IMR-90 (cell line): ENCODE measurements around the gene DIP2A. TPM values are rescaled to one million over a fixed set of nuclear protein-coding genes. Genes with fewer than 3 reads are reported as not detected.

Source experiments
- ATAC-seq: fragments of 200-7000 bp; cut with Tn5 transposase; 2 replicates; pipeline ENCODE4 v1.9.1; 2020; ENCODE audit warnings: low read depth, mild to moderate bottlenecking, moderate library complexity
- BruUV-seq: library from RNA; stranded (reverse); fragments of 400-500 nt; replicated peaks from 2 replicates; lab custom pipeline; 2021; lab: Mats Ljungman, UMichigan
- CTCF ChIA-PET: fragments of 300-600 bp; formaldehyde crosslinking; extraction: SDS; loops from one replicate; lab custom pipeline; 2021; ENCODE audit warnings: antibody characterized with exemption; lab: Yijun Ruan, JAX
- POLR2A ChIA-PET: fragments of 300-600 bp; sonication (Branson Sonifier 250); formaldehyde crosslinking; loops from one replicate; lab custom pipeline; 2022; ENCODE audit warnings: antibody characterized with exemption; ENCODE audit not compliant: unreplicated experiment; lab: Charles Lee
- DNase-seq: peaks from one replicate; pipeline ENCODE4 v3.0.0; 2013
- H2AFZ ChIP-seq: replicated peaks from 2 replicates; pipeline ENCODE3; 2013; ENCODE audit warnings: low read length, mild to moderate bottlenecking; ENCODE audit not compliant: poor library complexity
- H2AK5ac ChIP-seq: 2 replicates; pipeline ENCODE4 v1.6.1; 2013; ENCODE audit warnings: low read depth, low read length, inconsistent platforms
- H2AK9ac ChIP-seq: replicated peaks from 2 replicates; pipeline ENCODE3; 2013; ENCODE audit warnings: mild to moderate bottlenecking, low read depth, low read length, moderate library complexity; ENCODE audit not compliant: poor library complexity
- H2BK120ac ChIP-seq: 2 replicates; pipeline ENCODE4 v1.6.1; 2013; ENCODE audit warnings: low read depth, low read length, inconsistent platforms
- H2BK15ac ChIP-seq: 3 replicates; pipeline ENCODE4 v1.6.1; 2013; ENCODE audit warnings: low read depth, low read length, inconsistent platforms
- H2BK20ac ChIP-seq: 2 replicates; pipeline ENCODE4 v1.6.1; 2013; ENCODE audit warnings: low read depth, mild to moderate bottlenecking, inconsistent platforms, low read length, moderate library complexity
- H2BK5ac ChIP-seq: 2 replicates; pipeline ENCODE4 v1.6.1; 2013; ENCODE audit warnings: mild to moderate bottlenecking, low read depth, low read length, inconsistent platforms; ENCODE audit not compliant: poor library complexity, severe bottlenecking
- H3K14ac ChIP-seq: replicated peaks from 2 replicates; pipeline ENCODE4 v1.6.1; 2013; ENCODE audit warnings: low read depth, low read length, inconsistent platforms
- H3K18ac ChIP-seq: 2 replicates; pipeline ENCODE4 v1.6.1; 2013; ENCODE audit warnings: low read depth, low read length, control low read depth
- H3K23ac ChIP-seq: 2 replicates; pipeline ENCODE4 v1.6.1; 2013; ENCODE audit warnings: low read depth, low read length, inconsistent platforms
- H3K27ac ChIP-seq: 2 replicates; pipeline ENCODE4 v1.5.1; 2013; ENCODE audit warnings: mild to moderate bottlenecking, control low read depth, low read length; ENCODE audit not compliant: insufficient read depth
- H3K27me3 ChIP-seq: 2 replicates; pipeline ENCODE4 v1.6.1; 2013; ENCODE audit warnings: low read length; ENCODE audit not compliant: control insufficient read depth, insufficient read depth
- H3K36me3 ChIP-seq: 2 replicates; pipeline ENCODE4 v1.6.1; 2013; ENCODE audit warnings: low read length, mixed read lengths; ENCODE audit not compliant: control insufficient read depth, insufficient read depth
- H3K4ac ChIP-seq: 2 replicates; pipeline ENCODE4 v1.6.1; 2013; ENCODE audit warnings: low read depth, low read length, inconsistent platforms
- H3K4me1 ChIP-seq: 2 replicates; pipeline ENCODE4 v1.6.1; 2013; ENCODE audit warnings: low read length, mixed read lengths; ENCODE audit not compliant: control insufficient read depth, insufficient read depth
- H3K4me2 ChIP-seq: 2 replicates; pipeline ENCODE4 v1.6.1; 2013; ENCODE audit warnings: low read depth, mild to moderate bottlenecking, control low read depth, low read length, moderate library complexity
- H3K4me3 ChIP-seq: 2 replicates; pipeline ENCODE4 v1.5.1; 2013; ENCODE audit warnings: low read depth, mild to moderate bottlenecking, control low read depth, low read length, moderate library complexity; ENCODE audit not compliant: insufficient read depth
- H3K56ac ChIP-seq: 2 replicates; pipeline ENCODE4 v1.6.1; 2013; ENCODE audit warnings: low read length, inconsistent platforms; ENCODE audit not compliant: insufficient read depth; ENCODE audit errors: extremely low read depth
- H3K79me1 ChIP-seq, 2 experiments: 2 replicates each; pipeline ENCODE4 v1.6.1; 2013; ENCODE audit warnings: low read length in 2 of 2, inconsistent platforms in 1 of 2, low read depth in 1 of 2
- H3K9ac ChIP-seq: 2 replicates; pipeline ENCODE4 v1.6.1; 2013; ENCODE audit warnings: low read depth, low read length, control low read depth
- H3K9me1 ChIP-seq: 2 replicates; pipeline ENCODE4 v1.6.1; 2013; ENCODE audit warnings: low read length, inconsistent platforms; ENCODE audit not compliant: insufficient read depth
- H3K9me3 ChIP-seq: 2 replicates; pipeline ENCODE4 v1.6.1; 2013; ENCODE audit warnings: low read length; ENCODE audit not compliant: control insufficient read depth, insufficient read depth
- H4K20me1 ChIP-seq: 2 replicates; pipeline ENCODE4 v1.6.1; 2013; ENCODE audit warnings: low read length, inconsistent platforms; ENCODE audit not compliant: insufficient read depth
- H4K5ac ChIP-seq: 2 replicates; pipeline ENCODE4 v1.6.1; 2013; ENCODE audit warnings: mild to moderate bottlenecking, low read depth, low read length, control low read depth
- H4K8ac ChIP-seq, 2 experiments: 2 replicates each; pipeline ENCODE4 v1.6.1; 2013; ENCODE audit warnings: low read depth in 2 of 2, low read length in 2 of 2, control low read depth in 1 of 2, inconsistent platforms in 1 of 2
- H4K91ac ChIP-seq: 2 replicates; pipeline ENCODE4 v1.6.1; 2013; ENCODE audit warnings: low read depth, low read length, inconsistent platforms; ENCODE audit not compliant: insufficient read depth
- CEBPB ChIP-seq: IDR thresholded peaks from 2 replicates; pipeline ENCODE4 v1.6.1; 2012; ENCODE audit warnings: low read depth, low read length, improper control_type of control experiment
- CHD1 ChIP-seq: IDR thresholded peaks from 2 replicates; pipeline ENCODE4 v1.6.1; 2012; ENCODE audit warnings: low read depth, low read length, improper control_type of control experiment
- CTCF ChIP-seq: conservative IDR thresholded peaks from 2 replicates; pipeline ENCODE4 v1.5.1; 2012; ENCODE audit warnings: mild to moderate bottlenecking, low read depth, low read length, improper control_type of control experiment
- ELK1 ChIP-seq: fragments of 150-350 bp; IDR thresholded peaks from 2 replicates; pipeline ENCODE4 v1.6.1; 2016; ENCODE audit warnings: low read depth, mild to moderate bottlenecking, low read length, moderate library complexity, borderline replicate concordance
- FOS ChIP-seq: fragments of 150-350 bp; IDR thresholded peaks from 2 replicates; pipeline ENCODE4 v1.6.1; 2016; ENCODE audit warnings: low read depth, low read length
- MAFK ChIP-seq: IDR thresholded peaks from 2 replicates; pipeline ENCODE4 v1.6.1; 2012; ENCODE audit warnings: low read depth, low read length, improper control_type of control experiment
- MAZ ChIP-seq: IDR thresholded peaks from 2 replicates; pipeline ENCODE4 v1.6.1; 2012; ENCODE audit warnings: low read depth, mild to moderate bottlenecking, low read length, improper control_type of control experiment, moderate library complexity, borderline replicate concordance
- MXI1 ChIP-seq: IDR thresholded peaks from 2 replicates; pipeline ENCODE4 v1.6.1; 2012; ENCODE audit warnings: low read depth, mild to moderate bottlenecking, low read length, moderate library complexity, borderline replicate concordance
- NFE2L2 ChIP-seq: fragments of 150-350 bp; IDR thresholded peaks from 2 replicates; pipeline ENCODE4 v1.6.1; 2016; ENCODE audit warnings: low read depth, mild to moderate bottlenecking, low read length
- POLR2A ChIP-seq: IDR thresholded peaks from 2 replicates; pipeline ENCODE4 v1.6.1; 2012; ENCODE audit warnings: mild to moderate bottlenecking, low read depth, low read length
- RAD21 ChIP-seq: IDR thresholded peaks from 2 replicates; pipeline ENCODE4 v1.6.1; 2012; ENCODE audit warnings: low read length, improper control_type of control experiment
- SMC3 ChIP-seq: fragments of 150-350 bp; IDR thresholded peaks from 2 replicates; pipeline ENCODE4 v1.6.1; 2016; ENCODE audit warnings: low read depth, mild to moderate bottlenecking, antibody characterized with exemption, low read length, moderate library complexity
- USF2 ChIP-seq: fragments of 150-350 bp; IDR thresholded peaks from 2 replicates; pipeline ENCODE4 v1.6.1; 2017; ENCODE audit warnings: mild to moderate bottlenecking, antibody characterized with exemption, low read length, low read depth
- WGBS, 2 experiments: methylation state at CpG; one replicate each; pipeline versions ENCODE4 v1.1.5 to v1.1.7; 2013; ENCODE audit warnings: missing lambda C conversion rate in 2 of 2; ENCODE audit not compliant: insufficient read length in 1 of 2; ENCODE audit errors: extremely low coverage in 2 of 2; 5-methylcytosine and 5-hydroxymethylcytosine counted together
- dilution Hi-C: fragments of 300-500 bp; cut with HindIII; formaldehyde crosslinking; loops from one replicate; pipeline ENCODE4 v1.14.3; 2018; ENCODE audit warnings: low sequenced_read_pairs; ENCODE audit not compliant: unreplicated experiment
- in situ Hi-C: fragments of 300-500 bp; cut with MboI; formaldehyde crosslinking; loops from 3 replicates; pipeline ENCODE4 v1.14.3; 2019; ENCODE audit warnings: low sequenced_read_pairs, inconsistent platforms, mixed read lengths
- intact Hi-C: fragments of 100-400 bp; cut with micrococcal nuclease; formaldehyde crosslinking; loops from 2 replicates; pipeline ENCODE4 v1.10.0; 2022
- polyA plus RNA-seq, 3 experiments: library from polyadenylated mRNA; depleted of rRNA; stranded (reverse); fragments of >200 nt; gene quantifications; 2 replicates each; pipeline ENCODE4 v1.2.3, GENCODE V29; 2012; ENCODE audit warnings: low replicate concordance in 1 of 3
- total RNA-seq: library from RNA; depleted of rRNA; stranded (reverse); fragments of >200 nt; gene quantifications from 2 replicates; pipeline ENCODE4 v1.2.3, GENCODE V29; 2012

DIP2A gene
- total and polyA plus RNA-seq, 2 of the 4 experiments (the other 2 are of a cell fraction), result 17.9 to 24.3 TPM

- POLR2A ChIA-PET, result no interaction called here
Observed at GRCh38 chr21:46570119-46570518, 111.4 kb downstream of the DIP2A start.

More at GRCh38 chr21:46570119-46570518, 111.4 kb downstream of the DIP2A start:
- Histone ChIP-seq H4K5ac (no peak overlapping the region), H4K8ac (no peak overlapping the region), H3K27ac (no peak overlapping the region), H2AK5ac (no peak overlapping the region), H3K14ac (no peak overlapping the region), H3K18ac (no peak overlapping the region), H3K27me3 (no peaks in the 10 kb centered on the region), H2BK20ac (no peak overlapping the region), H3K4me2 (no peak overlapping the region), H3K56ac (no peak overlapping the region), H3K4ac (no peak overlapping the region), H2AK9ac (no peak overlapping the region), H2BK120ac (no peak overlapping the region), H3K36me3 (peaks cover 38% of the 10 kb centered on the region), H3K9ac (no peak overlapping the region), H2AFZ (no peak overlapping the region), H4K20me1 (no peaks in the 10 kb centered on the region), H3K79me1 (no peaks in the 10 kb centered on the region), H3K9me3 (peaks cover 10% of the 10 kb centered on the region), H4K91ac (no peak overlapping the region), H3K9me1 (no peaks in the 10 kb centered on the region; the same call in 1 of the 2 replicates), H2BK5ac (no peak overlapping the region), H3K4me1 (no peaks in the 10 kb centered on the region), H3K4me3 (no peak overlapping the region), H3K23ac (no peak overlapping the region), H2BK15ac (no peak overlapping the region)
- dilution Hi-C loops (no loop called here), in situ Hi-C loops (no loop called here), intact Hi-C loops (no loop called here)
- no peak for DNase-seq
- no CpG with 5 or more reads among the region's 2 CpGs for WGBS, 2 experiments
- no peak for ATAC-seq
- no peak for TF ChIP-seq CTCF
- TF ChIP-seq MXI1, result no peak
- TF ChIP-seq MAZ, result no peak
- TF ChIP-seq SMC3, result no peak
- no peak for TF ChIP-seq ELK1
- TF ChIP-seq MAFK, result no peak
- TF ChIP-seq RAD21, result no peak
- TF ChIP-seq NFE2L2, result no peak
- TF ChIP-seq POLR2A, result no peak
- no peak for TF ChIP-seq CEBPB
- no peak for TF ChIP-seq CHD1
- no peak for TF ChIP-seq FOS
- TF ChIP-seq USF2, result no peak
- no TSS peak for BruUV-seq
- CTCF ChIA-PET, result no interaction called here
